ENCODE measurements around the gene IL21R.
"Not testable (repeated sequence)": the region's sequence is repeated elsewhere in the genome, so short reads cannot be mapped to it uniquely, and the experiment has no call there.

Gene IL21R

DNA sequence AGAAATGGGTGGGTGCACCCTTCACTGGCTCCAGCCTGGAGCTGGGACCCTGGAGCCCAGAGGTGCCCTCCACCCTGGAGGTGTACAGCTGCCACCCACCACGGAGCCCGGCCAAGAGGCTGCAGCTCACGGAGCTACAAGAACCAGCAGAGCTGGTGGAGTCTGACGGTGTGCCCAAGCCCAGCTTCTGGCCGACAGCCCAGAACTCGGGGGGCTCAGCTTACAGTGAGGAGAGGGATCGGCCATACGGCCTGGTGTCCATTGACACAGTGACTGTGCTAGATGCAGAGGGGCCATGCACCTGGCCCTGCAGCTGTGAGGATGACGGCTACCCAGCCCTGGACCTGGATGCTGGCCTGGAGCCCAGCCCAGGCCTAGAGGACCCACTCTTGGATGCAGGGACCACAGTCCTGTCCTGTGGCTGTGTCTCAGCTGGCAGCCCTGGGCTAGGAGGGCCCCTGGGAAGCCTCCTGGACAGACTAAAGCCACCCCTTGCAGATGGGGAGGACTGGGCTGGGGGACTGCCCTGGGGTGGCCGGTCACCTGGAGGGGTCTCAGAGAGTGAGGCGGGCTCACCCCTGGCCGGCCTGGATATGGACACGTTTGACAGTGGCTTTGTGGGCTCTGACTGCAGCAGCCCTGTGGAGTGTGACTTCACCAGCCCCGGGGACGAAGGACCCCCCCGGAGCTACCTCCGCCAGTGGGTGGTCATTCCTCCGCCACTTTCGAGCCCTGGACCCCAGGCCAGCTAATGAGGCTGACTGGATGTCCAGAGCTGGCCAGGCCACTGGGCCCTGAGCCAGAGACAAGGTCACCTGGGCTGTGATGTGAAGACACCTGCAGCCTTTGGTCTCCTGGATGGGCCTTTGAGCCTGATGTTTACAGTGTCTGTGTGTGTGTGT lies 46.8 kb downstream of the IL21R start:
- FAIRE-seq: no peak

DNA sequence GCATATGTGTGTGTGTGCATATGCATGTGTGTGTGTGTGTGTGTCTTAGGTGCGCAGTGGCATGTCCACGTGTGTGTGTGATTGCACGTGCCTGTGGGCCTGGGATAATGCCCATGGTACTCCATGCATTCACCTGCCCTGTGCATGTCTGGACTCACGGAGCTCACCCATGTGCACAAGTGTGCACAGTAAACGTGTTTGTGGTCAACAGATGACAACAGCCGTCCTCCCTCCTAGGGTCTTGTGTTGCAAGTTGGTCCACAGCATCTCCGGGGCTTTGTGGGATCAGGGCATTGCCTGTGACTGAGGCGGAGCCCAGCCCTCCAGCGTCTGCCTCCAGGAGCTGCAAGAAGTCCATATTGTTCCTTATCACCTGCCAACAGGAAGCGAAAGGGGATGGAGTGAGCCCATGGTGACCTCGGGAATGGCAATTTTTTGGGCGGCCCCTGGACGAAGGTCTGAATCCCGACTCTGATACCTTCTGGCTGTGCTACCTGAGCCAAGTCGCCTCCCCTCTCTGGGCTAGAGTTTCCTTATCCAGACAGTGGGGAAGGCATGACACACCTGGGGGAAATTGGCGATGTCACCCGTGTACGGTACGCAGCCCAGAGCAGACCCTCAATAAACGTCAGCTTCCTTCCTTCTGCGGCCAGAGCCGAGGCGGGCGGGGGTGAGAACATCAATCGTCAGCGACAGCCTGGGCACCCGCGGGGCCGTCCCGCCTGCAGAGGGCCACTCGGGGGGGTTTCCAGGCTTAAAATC lies 47.6 kb downstream of the IL21R start:
- FAIRE-seq: no peak

DNA sequence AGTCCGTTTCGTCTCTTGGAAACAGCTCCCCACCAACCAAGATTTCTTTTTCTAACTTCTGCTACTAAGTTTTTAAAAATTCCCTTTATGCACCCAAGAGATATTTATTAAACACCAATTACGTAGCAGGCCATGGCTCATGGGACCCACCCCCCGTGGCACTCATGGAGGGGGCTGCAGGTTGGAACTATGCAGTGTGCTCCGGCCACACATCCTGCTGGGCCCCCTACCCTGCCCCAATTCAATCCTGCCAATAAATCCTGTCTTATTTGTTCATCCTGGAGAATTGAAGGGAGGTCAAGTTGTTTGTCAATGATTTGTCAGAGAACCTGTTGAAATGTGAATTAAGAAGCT lies 48.2 kb downstream of the IL21R start:
- FAIRE-seq: no peak

DNA sequence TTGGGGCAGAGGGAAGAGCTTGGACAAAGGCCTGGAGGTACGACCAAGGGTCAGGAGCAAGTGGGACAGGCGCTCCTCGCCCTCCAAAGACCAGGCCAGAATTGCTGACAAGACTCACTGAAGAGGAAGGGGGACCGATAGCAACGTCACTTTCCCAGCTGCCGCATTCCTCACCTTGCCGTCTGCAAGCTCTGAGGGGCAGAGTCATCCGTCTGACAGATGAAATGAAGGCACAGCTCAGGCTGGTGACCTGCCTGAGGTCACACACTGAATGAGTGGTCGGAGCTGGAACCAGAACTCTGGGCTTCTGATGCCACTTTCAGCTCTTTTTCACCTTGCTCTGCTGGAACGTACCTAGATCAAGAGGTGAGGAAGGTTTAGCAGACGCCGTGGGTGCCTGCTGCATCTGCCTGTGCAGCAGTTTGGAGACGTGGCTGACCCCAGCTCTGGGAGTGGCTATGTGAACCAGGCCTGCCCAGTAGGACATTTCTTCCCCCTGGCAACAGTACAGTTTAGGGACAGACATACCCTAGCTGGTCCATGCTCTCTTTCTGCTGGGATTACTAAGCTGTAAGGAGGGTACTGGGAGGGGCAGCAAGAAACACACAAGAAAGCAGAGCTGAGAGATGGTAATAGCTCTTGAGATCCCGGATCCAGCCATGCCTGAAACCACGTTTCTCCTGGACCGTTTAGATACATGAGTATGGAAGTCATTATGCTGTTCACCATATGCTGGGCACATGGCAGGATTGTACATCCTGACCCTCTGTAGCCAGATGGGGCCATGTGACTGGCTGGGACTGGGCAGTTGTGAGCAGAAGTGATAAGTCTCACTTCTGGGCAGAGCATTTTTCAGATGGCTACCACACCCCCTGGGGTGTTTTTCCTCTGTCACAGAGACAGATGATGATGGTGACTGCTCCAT lies 50.9 kb downstream of the IL21R start:
- no peak for FAIRE-seq

DNA sequence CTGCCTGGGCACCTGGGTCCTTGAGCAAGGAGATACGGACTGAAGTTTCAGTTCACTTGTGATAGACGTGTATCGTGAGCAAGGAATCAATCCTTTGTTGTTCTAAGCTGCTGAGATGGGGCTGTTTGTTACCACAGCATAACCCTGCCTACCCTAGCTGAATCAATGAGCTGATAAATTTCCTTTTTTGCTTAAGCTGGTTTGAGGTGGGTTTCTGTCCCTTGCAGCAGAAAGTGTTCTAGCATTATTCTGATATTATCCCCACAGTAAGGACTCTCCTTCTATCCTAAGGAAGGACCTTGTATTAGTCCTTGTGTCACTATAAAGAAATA lies 51.5 kb downstream of the IL21R start:
- no peak for FAIRE-seq

DNA sequence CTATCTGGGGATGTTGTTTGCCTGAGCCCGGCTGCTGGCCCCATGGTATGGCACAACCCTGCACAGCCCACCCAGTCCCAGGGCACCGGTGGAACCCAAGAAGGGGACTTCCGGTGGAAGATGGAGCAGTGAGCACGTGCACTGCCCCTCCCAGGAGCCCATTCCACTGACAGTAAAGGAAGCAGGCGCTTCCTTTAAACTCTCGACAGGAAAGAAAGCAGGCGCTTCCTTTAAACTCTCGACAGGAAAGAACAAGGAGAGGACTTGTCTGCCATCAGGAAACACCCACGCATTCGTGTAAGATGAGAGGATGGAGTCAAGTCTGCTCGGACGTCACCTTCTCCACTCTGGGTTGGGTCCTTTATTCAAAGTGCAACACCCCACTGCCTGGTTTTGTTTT lies 53.7 kb downstream of the IL21R start:
- FAIRE-seq: no peak

DNA sequence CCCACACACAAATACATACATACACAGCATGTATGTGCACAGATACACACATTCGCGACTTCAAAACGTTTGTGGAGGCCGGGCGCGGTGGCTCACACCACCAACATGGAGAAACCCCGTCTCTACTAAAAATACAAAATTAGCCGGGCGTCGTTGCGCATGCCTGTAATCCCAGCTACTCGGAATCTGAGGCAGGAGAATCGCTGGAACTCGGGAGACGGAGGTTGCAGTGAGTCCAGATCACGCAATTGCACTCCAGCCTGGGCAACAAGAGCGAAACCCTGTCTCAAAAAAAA lies 55.6 kb downstream of the IL21R start:
- not testable (repeated sequence) for FAIRE-seq

DNA sequence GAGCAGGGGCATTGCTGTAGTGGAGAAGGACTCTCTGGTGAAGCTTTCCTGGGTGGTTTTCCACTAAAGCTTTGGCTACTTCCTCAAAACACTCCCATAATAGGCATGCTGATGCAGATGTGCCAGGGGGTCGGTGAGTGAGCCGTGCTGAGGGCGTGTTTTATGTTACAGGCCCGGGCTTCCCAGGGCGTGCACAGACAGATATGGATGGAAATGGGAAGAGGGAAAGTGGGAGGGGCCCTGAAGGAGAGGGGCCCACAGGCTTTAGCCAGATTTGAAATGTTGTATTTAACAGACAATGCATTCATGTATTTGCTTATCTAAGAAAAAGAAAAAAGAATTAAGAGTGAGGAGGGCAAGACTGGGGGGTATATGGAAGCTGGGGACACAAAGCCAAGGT lies 56.3 kb downstream of the IL21R start:
- FAIRE-seq: no peak

DNA sequence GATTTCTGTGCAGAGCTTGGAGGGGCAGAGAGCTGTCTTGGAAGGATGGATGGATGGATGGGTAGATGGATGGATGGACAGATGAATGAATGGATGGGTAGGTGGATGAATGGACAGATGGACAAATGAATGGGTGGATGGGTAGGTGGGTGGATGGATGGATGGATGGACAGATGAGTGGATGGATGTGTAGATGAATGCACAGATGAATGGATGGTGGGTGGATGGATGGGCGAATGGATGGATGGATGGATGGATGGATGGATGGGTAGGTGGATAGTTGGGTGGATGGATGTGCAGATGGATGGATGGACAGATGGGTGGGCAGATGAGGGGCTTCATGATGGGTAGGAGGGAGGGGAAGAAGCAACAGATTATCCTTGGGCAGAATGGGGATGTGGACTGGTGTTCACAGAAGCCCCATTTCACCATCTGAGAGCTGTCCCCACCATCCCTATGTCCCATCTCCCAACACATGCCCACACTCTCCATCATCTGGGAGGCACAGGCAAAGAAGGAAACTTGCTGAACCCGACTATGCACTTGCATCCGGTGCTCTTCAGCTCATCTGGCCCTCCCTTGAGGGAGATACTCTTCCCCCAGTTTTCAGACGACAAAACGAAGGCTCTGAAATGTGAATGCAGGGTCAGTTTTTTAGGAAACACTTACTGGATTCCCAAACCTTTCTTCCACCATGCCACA lies 57.2 kb downstream of the IL21R start:
- no peak for FAIRE-seq

DNA sequence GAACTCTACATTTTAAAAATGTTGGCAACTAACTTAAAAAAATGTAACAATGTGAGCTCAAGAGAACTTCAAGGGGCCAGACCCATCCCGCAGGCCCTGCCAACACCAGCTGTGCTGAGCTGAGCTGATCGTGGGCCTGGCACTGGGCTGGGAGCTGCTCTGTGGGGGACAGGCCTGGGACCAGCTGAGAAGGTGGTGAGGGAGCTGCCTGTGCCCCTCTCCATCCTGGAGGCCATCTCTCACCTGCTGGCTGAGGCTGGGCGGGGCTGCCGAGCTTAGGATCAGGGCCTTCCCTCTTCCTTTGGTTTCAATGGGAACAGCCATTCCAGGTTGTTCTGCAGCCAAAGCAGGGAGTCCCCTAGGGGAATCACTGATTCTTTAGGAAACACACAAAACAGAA lies 58.2 kb downstream of the IL21R start:
- no peak for FAIRE-seq

DNA sequence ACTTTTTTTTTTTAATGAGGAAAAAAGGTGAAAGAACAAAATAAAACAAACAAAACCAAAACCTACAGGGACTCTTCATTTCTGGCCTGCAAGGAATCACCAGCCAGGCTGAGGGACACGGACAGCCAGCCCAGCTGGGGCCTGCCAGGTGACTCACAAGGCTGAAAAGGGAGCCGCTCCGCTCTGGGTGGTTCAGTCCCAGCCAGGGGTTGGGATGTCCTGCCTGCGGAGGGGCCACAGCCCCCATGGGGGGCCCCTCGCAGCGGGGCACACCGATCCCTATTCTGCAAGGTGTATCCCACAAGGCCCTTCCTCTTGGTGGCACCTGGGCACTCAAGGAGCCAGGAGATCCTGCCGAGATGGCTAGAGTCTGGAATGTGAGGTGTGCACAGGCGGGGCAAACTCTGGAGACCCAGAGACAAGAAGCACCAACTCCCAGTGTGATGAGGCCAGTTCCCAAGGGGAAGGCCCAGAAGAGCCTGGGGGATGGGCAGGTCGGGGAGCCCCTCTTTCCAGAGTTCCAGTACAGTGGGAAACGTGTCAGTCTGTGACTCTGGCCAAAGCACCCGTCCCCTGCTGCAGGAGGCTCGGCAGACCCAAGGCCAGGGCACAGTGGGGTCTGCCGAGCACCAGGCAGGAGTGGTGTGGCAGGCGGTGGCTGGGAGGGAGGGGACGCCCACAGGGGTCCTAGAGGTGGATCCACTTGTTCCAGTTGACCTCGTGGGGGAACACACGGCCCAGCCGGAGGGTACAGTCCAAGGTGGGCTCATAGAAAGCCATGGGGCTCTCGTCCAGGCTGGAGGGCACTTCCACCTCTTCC lies 58.9 kb downstream of the IL21R start:
- FAIRE-seq: no peak

DNA sequence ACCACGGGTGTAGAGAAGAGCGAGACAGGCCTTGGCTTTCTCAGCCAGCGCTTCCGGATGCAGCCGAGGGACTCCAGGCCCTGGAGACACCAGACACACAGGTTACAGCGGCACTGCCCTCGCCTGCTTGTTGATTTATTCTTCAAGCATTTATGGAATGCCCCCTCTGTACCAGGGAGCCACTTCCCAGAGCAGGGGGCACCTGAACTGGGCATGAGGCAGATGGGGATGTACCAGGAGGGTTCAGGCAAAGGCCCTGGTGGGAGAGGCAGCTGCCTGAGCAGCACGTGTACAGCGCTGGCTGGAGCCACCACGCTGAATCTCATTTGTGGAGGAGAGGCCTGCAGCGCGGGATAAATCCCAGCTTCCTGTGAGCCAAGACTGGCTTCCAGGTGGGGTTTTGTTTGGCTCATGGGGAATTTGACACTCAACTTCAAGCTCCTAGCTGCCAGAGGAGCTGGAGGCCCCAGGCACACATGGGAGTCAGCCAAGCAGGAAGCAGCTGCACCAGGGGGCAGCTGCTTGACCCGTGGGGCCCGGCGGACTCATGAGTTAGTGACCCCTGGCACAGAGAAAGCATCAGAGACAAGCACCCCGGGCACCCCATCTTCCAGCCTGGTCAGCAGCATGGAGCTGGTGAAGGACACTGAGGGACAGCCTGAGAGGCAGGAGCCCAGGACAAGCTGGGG lies 59.7 kb downstream of the IL21R start:
- no peak for FAIRE-seq

DNA sequence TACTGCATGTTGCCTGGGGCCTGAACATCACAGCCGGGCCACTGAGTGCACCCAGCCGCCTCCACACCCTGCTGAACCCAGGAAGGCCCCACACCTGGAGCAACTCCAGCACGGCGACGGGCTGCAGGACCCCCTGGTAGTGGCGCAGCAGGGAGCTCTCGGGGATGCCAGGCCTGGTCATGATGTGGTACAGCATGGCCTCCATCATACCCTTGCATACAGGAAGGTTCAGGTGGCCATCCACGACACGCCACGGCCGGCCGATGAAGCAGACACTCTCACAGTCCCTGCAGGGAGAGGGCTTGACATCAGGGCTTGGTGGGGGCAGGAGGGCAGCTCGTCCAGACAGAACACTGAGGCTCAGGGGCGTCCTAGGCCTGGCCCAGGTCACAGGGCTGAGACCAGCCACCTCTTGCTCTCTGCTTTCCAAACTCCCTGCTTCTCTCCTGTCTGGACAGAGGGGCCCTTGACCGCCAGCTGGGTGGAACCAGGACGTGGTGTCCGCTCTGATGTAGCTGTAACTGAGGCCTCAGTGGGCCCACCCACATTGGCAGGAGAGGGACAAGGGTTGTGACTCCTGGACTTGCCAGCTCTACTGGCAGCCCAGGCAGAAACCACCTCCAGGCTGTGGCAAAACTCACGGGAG lies 60.3 kb downstream of the IL21R start:
- FAIRE-seq: no peak

DNA sequence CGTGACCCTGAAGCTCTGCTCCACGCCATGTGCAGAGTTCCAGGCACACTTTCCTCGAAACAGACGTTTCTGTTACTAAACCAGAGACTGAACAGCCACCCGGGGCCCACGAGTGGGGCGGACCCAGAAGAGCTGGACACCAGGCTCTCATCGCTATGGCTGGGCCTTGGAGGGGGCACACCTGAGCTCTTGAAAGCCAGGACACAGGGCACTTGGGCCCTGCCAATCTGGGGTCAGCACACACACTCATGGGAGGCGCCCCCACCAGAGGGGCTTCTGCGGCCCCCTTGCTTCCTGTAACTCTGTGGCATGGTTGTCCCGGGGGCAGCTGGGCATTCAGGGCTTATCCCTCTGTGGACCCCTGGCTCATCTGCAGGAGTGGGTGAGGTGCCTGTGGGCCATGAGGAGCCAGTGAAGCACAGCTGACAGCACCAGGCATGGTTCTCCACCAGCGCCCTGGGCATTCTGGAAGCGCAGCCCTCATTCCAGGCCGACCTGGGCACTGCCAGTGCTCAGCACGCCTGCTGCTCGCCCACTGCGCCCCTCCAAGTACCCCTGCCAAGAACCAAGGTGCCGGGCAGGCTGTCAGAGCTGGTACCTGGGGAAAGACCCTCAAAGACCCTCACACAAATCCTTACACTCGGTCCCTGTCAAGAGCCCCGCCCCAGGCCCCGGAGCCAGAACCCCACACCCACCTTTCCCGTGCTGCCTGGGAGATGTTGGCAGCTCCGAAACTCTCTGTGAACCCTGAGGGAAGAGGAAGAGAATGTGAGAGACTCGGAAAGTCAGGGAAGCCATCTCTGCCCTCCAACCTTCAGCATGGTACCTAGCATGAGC lies 61.1 kb downstream of the IL21R start:
- FAIRE-seq: no peak

DNA sequence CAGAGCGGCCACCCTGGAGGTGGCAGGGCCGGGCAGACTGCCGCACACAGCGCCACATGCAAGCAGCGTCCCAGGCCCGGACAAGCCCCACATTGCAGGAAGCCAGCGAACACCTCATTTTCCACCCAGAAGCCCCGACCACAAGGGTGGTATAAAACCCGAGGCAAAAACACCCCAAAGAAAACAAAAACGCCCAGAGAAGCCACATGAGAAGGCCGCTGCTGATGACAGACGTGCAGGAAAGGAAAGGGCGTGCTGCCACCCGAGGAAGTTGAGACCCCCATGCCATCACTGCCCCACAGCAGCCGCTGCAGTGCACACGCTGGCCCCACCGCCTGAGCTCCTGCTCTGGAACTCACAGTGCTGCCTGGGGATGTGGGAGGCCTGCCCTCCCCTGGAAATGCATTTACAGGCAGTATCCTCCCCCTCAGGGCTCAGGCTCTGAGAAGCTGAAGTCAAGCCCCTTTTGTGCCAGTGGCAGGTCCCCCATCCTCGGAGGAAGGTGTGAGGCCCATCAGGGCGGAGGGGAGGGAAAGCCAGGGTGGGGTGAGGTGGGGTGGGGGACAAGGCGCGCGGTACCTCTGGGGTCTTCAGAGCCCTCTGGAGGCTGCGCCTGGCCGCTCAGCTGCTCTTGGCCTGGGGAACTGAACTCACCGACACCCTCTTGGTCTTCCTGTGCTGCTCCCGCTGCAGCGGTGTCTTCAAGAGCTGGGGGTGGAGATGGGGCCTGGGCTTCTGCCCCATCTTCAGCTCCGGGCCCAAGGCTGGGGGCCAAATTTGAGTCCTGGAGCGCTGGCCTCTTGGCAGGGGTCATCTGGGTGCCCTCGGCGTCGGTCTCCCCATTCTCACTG lies 62.0 kb downstream of the IL21R start:
- no peak for FAIRE-seq

DNA sequence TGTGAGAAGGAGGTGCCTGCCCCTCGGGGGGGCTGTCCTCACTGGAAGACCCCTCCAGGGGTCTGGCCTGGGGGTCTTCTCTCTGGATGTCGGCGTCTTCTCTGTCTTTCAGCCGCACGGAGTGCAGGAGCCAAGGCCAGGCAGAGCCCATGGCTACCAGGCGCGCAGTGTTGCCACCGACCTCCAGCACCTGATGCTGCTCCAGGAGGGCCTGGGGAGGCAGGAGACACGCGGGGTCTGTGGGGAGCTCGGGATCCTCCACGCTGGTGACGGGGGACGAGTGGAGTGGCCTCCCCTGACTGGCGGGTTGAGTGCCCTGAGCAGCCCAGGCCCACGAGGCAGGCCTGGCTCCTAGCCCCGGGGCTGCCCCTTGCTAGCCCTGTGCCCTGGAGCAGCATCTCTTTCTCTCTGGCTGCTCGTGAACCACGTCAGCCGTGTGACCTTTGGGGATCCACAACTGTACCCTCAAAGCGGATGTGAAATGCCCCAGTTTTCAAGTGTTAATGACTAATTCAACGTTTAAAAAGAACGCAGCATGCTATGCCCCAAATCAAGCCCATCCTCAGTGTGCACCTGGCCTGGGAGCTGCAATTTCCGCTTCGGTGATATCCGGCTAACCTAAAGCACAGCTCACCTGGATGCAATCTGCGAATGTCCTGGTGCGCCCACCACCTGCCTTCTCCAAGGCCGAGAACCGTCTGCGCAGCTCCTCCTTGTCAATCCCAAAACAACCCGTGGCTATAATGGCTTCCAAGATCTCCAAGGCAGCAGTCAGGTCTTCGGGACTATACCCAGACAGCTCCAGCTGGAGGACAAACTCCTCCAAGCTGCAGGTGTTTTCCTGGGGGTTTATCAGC lies 62.9 kb downstream of the IL21R start:
- FAIRE-seq: no peak

DNA sequence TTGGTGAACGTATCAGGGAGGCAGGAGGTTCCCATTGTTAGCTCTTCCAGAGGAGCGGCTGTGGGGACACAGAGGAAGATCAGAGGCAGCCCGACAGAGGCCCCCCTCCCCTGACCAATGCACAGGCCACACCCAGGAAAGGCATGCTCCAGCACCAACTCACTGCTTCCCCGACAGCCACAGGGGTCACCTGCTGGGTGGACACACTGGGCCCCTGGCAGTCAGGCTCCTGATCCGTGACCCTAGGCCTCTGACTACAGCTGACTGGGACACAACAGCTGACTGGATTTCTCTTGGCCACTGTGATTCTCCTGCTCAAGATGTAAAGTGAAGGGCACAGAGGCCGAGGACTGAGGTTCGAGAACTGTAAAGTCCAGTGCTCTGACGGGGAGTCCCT lies 63.5 kb downstream of the IL21R start:
- FAIRE-seq: no peak

DNA sequence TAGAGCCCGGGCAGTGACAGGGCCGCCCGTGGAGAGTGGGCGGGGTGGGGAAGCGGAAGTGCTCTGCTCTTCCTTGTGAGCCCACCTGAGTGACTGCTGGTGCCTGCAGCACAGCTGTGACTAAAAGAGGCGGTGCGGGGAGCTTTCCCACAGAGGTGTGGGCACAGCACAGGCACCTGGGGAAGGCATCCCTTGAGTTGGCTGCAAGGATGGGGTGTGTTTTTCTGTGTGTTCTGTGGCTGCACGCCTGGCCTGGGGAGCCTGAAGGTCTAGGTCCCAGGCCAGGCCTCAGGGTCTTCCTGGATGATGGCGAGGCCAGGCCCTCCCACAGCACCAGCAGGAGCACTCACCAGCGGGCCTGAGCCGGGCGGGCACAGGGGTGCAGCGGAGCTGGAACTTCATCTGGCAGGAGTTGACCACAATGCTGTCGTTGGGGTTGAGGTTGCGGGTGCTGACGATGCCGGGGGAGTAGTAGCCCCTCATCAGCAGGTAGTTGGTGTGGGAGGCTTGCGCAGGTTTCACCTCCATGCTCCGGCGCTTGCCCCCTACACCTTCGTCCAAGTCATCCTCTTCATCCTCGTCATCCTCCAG lies 67.1 kb downstream of the IL21R start:
- no peak for FAIRE-seq
